Measurements from ENCODE around the gene LRP2.

DNA sequence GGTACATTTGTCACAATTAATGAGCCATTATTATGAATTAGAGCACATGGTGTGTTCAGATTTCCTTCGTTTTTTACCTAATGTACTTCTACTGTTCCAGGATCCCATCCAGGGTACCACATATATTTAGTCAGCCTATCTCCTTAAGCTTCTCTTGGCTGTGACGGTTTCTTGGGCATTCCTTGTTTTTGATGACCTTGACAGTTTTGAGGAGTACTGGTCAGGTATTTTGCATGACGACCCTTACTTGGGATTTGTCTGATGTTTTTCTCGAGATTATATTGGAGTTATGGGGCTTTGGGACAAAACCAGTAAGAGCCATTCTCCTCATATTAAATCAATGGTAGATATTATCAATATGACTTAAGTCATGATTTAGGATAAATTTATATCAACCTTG, 10.2 kb upstream of the LRP2 start:
- TF ChIP-seq, protein P1, sequence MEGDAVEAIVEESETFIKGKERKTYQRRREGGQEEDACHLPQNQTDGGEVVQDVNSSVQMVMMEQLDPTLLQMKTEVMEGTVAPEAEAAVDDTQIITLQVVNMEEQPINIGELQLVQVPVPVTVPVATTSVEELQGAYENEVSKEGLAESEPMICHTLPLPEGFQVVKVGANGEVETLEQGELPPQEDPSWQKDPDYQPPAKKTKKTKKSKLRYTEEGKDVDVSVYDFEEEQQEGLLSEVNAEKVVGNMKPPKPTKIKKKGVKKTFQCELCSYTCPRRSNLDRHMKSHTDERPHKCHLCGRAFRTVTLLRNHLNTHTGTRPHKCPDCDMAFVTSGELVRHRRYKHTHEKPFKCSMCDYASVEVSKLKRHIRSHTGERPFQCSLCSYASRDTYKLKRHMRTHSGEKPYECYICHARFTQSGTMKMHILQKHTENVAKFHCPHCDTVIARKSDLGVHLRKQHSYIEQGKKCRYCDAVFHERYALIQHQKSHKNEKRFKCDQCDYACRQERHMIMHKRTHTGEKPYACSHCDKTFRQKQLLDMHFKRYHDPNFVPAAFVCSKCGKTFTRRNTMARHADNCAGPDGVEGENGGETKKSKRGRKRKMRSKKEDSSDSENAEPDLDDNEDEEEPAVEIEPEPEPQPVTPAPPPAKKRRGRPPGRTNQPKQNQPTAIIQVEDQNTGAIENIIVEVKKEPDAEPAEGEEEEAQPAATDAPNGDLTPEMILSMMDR (conservative IDR thresholded peaks at IDR 0.05; ENCODE audit: low read depth, low read length), result no peak
- no peak for TF ChIP-seq POLR2A (IDR thresholded peaks at IDR 0.05; ENCODE audit: low read depth, low read length)
- no peak for TF ChIP-seq MXI1 (IDR thresholded peaks at IDR 0.05; ENCODE audit: borderline replicate concordance, low read depth, low read length)
- no peak for TF ChIP-seq RAD21 (IDR thresholded peaks at IDR 0.05; ENCODE audit: low read length)
- peak; percentile 70 for TF ChIP-seq MAFK (IDR thresholded peaks at IDR 0.05; ENCODE audit: low read depth, low read length)
- TF ChIP-seq RCOR1 (IDR thresholded peaks at IDR 0.05; ENCODE audit: insufficient replicate concordance, low read length), result no peak
- TF ChIP-seq RFX5 (IDR thresholded peaks at IDR 0.05; ENCODE audit: low read depth, low read length), result no peak
